ENCODE data around the gene ARHGEF1. TPM values are rescaled to one million over a fixed set of nuclear protein-coding genes. Genes with fewer than 3 reads are reported as not detected.
A peak's percentile ranks its signal among the peaks of the same experiment; 100 is the strongest.

The ARHGEF1 gene
- total RNA-seq, 1 donor from 2014 or later: 10.2 TPM

DNA sequence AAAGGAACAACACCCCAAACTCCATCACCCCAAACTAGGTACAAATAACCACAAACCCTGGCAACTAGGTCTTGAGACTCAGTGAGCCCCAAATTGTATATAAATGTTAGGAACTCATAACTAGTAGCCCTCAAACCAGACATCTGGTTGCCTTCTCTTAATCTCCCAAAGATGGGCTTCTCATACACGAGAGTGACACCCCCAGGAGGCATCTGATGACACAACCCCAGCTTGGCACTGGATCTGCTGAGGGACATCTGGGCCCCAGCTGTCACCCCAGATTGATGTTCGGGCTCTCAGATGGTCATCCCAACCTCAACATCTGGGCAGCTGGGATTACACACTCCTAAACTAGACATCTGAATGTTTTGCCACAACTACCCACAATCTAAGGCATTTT lies 61.4 kb downstream of the ARHGEF1 start:
- DNase-seq (ENCODE audit: low spot score in 2 of 2) (no peak), FAIRE-seq (no peak)

DNA sequence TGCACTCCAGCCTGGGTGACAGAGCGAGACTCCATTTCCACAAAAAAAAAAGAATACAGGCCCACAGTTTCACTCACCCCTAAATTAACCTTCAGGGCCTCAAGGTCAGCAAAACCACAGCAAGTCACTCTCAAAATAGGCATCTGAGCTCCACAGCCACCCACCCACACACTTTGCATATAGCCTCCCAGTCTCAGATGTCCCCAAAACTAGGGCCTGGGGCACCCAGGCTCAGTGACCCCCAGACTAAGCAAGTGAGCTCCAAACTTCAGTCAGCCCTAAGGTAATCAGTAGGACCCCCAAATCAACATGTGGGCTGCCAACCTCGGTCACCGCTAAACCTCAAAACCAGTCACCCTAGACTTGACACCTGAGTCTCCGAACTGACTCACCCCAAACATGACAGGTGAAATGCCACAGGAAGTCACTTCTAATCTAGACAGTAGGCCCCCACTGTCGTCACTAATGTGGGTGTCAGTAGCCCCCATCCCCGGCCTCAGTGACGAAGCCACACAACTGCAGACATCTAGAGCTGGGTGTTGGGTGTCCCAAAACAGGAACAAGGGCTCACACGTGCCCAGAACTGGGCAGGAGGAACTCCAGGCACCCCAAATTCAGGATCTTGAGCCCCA lies 62.3 kb downstream of the ARHGEF1 start:
- FAIRE-seq (no peak), DNase-seq (ENCODE audit: low spot score in 2 of 2) (no peak)

DNA sequence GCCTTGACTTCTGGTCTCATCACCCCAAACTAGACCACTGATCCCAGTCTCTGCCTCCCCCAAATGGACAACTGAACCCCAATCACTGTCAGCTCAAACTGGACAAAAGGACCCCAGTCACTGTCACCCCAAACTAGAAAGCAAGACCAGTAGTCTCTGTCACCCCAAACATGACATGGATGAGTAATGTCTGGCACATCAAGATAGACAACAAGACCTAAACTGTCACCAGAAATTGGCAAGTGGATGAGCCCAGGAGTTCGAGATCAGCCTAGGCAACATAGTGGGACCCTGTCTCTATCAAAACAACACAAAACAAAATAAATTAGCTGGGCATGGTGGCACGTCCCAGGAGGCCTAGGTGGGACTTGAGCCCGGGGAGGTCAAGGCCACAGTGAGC lies 64.1 kb downstream of the ARHGEF1 start:
- no peak for DNase-seq (ENCODE audit: low spot score in 2 of 2)
- FAIRE-seq: no peak

DNA sequence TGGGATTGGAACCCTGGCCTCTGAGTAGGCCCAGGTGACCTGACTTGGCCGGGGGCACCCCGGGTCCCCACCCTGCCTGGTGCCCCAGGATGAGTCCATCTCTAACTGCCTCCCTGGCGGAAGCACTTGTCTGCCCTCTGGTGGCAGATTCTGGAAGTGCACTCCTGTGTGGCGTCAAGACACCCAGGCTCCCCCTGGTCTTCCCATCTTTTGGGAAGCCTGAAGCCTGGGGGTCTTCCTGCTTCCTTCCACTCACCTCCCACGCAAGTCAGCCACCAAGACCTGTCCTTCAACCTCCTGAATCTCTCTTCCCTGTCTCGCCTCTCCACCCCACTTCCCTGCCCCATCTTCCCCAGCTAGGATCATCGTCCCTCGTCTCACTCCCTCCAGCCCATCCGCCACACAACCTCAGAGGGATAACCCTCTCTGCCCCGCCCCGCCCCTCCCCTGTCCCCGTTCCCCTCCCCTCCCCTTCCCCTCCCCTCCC lies 68.7 kb downstream of the ARHGEF1 start:
- peak; percentile 72 to 89 for DNase-seq (ENCODE audit: low spot score in 2 of 2)
- FAIRE-seq: no peak

DNA sequence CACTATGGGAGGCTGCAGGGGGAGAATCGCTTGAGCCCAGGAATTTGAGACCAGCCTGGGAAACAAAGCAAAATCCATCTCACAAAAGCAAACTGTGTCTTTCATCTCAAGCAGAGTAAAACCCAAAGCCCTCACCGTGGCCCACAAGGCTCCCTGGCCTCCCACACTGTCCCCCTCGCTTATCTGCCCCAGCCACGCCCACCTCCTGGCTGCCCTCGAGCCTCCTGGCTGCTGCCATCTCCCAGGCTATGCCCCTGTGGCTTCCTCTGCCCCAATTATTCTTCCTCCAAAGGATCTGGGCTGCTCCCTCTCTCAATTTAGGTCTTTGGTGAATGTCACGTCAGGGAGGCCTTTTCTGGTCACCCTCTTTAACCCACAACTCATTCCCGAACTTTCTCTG lies 72.5 kb downstream of the ARHGEF1 start:
- DNase-seq (ENCODE audit: low spot score in 2 of 2): no peak
- FAIRE-seq: no peak

DNA sequence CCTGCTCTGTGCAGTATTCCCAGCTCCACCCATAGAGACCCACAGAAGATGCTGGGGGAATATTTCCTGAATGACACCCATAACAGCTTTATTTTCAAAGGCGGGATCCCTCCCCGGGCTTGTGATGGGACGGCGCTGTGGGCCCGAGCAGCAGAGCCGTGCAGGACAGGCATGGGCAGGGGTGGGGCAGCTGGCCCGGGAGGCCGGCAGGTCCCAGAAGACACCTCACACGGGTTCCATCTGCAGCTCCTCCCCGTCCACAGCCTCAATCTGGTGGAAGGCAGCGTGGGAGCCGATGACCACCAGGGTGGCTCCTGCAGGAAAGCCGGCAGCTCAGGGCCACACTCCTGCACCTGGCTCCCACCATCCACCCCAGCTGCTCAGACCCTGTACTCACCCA lies 73.6 kb downstream of the ARHGEF1 start:
- DNase-seq (ENCODE audit: low spot score in 2 of 2): no peak
- no peak for FAIRE-seq

Small RNA genes lying within 50 kb of the gene (small RNA-seq; reads per million reads assigned to genes)
- gene MIR6797: not detected

Other genes with a start within 250 kb of the ARHGEF1 start
- not detected for gene CEACAM7, start 194.9 kb upstream of the ARHGEF1 start, total RNA-seq
- gene CEACAM5, start 174.6 kb upstream of the ARHGEF1 start, total RNA-seq: not detected
- gene CEACAM6, start 127.7 kb upstream of the ARHGEF1 start, total RNA-seq: not detected
- not detected for gene CEACAM3, start 86.6 kb upstream of the ARHGEF1 start, total RNA-seq
- gene LYPD4, start 38.5 kb upstream of the ARHGEF1 start, total RNA-seq: not detected
- not detected for gene DMRTC2, start 38.1 kb upstream of the ARHGEF1 start, total RNA-seq
- gene RPS19, start 22.9 kb upstream of the ARHGEF1 start, total RNA-seq: 395 TPM
- not detected for gene CD79A, start 5.9 kb upstream of the ARHGEF1 start, total RNA-seq
- gene ERFL, start 45.3 kb downstream of the ARHGEF1 start, total RNA-seq: not detected
- 90.9 TPM for gene RABAC1, start 76.1 kb downstream of the ARHGEF1 start, total RNA-seq
- gene ATP1A3, start 111.0 kb downstream of the ARHGEF1 start, total RNA-seq: 149 TPM
- 13.9 TPM for gene GRIK5, start 187.0 kb downstream of the ARHGEF1 start, total RNA-seq
- gene ZNF574, start 193.0 kb downstream of the ARHGEF1 start, total RNA-seq: 13.5 TPM
- gene POU2F2, start 249.3 kb downstream of the ARHGEF1 start, total RNA-seq: 2.9 TPM

All from frontal cortex (tissue), 4 donors.